Trophoblast cell (in vitro differentiated cells and primary cell): Measurements from ENCODE around the gene SELENOS.

Experiments used
- DNase-seq, 2 donors: peaks; one replicate each; pipeline ENCODE4 v3.0.0-alpha.2; 2016
- H2AFZ ChIP-seq: 2 replicates; pipeline ENCODE4 v1.6.1; 2013; ENCODE audit warnings: low read length, moderate library complexity, mild to moderate bottlenecking; ENCODE audit not compliant: insufficient read depth, poor library complexity
- H2AK5ac ChIP-seq: 2 replicates; pipeline ENCODE4 v1.6.1; 2013; ENCODE audit warnings: mild to moderate bottlenecking, low read length
- H2BK120ac ChIP-seq: 2 replicates; pipeline ENCODE4 v1.6.1; 2013; ENCODE audit warnings: low read length, mild to moderate bottlenecking, moderate library complexity; ENCODE audit not compliant: insufficient read depth, poor library complexity
- H2BK12ac ChIP-seq: 2 replicates; pipeline ENCODE4 v1.6.1; 2013; ENCODE audit warnings: mild to moderate bottlenecking, low read length, moderate library complexity
- H2BK5ac ChIP-seq: 2 replicates; pipeline ENCODE4 v1.6.1; 2013; ENCODE audit warnings: low read length, low read depth, moderate library complexity, mild to moderate bottlenecking; ENCODE audit not compliant: poor library complexity
- H3K14ac ChIP-seq: 2 replicates; pipeline ENCODE4 v1.6.1; 2013; ENCODE audit warnings: mild to moderate bottlenecking, low read length
- H3K18ac ChIP-seq: 2 replicates; pipeline ENCODE4 v1.6.1; 2013; ENCODE audit warnings: mild to moderate bottlenecking, low read length
- H3K23ac ChIP-seq: 2 replicates; pipeline ENCODE4 v1.6.1; 2013; ENCODE audit warnings: low read length
- H3K27ac ChIP-seq: 2 replicates; pipeline ENCODE4 v1.5.1; 2013; ENCODE audit warnings: low read depth, mild to moderate bottlenecking, inconsistent platforms, low read length, moderate library complexity
- H3K27me3 ChIP-seq: 2 replicates; pipeline ENCODE4 v1.6.1; 2013; ENCODE audit warnings: inconsistent platforms, mild to moderate bottlenecking, low read length, moderate library complexity; ENCODE audit not compliant: insufficient read depth
- H3K36me3 ChIP-seq, 2 experiments: 1 replicate in 1 of 2; 2 replicates in 1 of 2; pipeline ENCODE4 v1.6.1; 2013; ENCODE audit warnings: low read length in 2 of 2, mild to moderate bottlenecking in 2 of 2, moderate library complexity in 1 of 2; ENCODE audit not compliant: insufficient read depth in 2 of 2, control insufficient read depth in 1 of 2
- H3K4ac ChIP-seq: 2 replicates; pipeline ENCODE4 v1.6.1; 2013; ENCODE audit warnings: low read depth, mild to moderate bottlenecking, low read length, moderate library complexity
- H3K4me1 ChIP-seq, 2 experiments: 1 replicate in 1 of 2; 2 replicates in 1 of 2; pipeline ENCODE4 v1.6.1; 2013; ENCODE audit warnings: low read length in 2 of 2, mild to moderate bottlenecking in 2 of 2, moderate library complexity in 1 of 2; ENCODE audit not compliant: insufficient read depth in 2 of 2, control insufficient read depth in 1 of 2
- H3K4me2 ChIP-seq: 2 replicates; pipeline ENCODE4 v1.6.1; 2013; ENCODE audit warnings: inconsistent platforms, mild to moderate bottlenecking, low read length, moderate library complexity
- H3K4me3 ChIP-seq: 2 replicates; pipeline ENCODE4 v1.5.1; 2013; ENCODE audit warnings: mild to moderate bottlenecking, low read depth, low read length, inconsistent platforms
- H3K79me1 ChIP-seq: one replicate; pipeline ENCODE4 v1.6.1; 2013; ENCODE audit warnings: low read length
- H3K79me2 ChIP-seq: 2 replicates; pipeline ENCODE4 v1.6.1; 2013; ENCODE audit warnings: low read length, mild to moderate bottlenecking; ENCODE audit not compliant: control insufficient read depth, insufficient read depth, poor library complexity
- H3K9ac ChIP-seq: 2 replicates; pipeline ENCODE4 v1.6.1; 2013; ENCODE audit warnings: mild to moderate bottlenecking, low read length
- H3K9me3 ChIP-seq: 2 replicates; pipeline ENCODE4 v1.6.1; 2013; ENCODE audit warnings: low read depth, mild to moderate bottlenecking, control low read depth, inconsistent platforms, low read length; ENCODE audit not compliant: insufficient read depth
- H4K12ac ChIP-seq: 2 replicates; pipeline ENCODE4 v1.6.1; 2013; ENCODE audit warnings: low read depth, mild to moderate bottlenecking, low read length, moderate library complexity
- H4K8ac ChIP-seq: 2 replicates; pipeline ENCODE4 v1.6.1; 2013; ENCODE audit warnings: low read depth, mild to moderate bottlenecking, low read length, moderate library complexity
- H4K91ac ChIP-seq: one replicate; pipeline ENCODE4 v1.6.1; 2013; ENCODE audit warnings: low read depth, mild to moderate bottlenecking, low read length, moderate library complexity
- WGBS: extraction: QIAGEN DNeasy Blood & Tissue Kit; methylation state at CpG from one replicate; pipeline ENCODE4 v1.1.7; 2013; ENCODE audit warnings: missing lambda C conversion rate; ENCODE audit not compliant: insufficient read length, insufficient coverage; ENCODE audit errors: extremely low coverage; 5-methylcytosine and 5-hydroxymethylcytosine counted together

Gene SELENOS

DNA sequence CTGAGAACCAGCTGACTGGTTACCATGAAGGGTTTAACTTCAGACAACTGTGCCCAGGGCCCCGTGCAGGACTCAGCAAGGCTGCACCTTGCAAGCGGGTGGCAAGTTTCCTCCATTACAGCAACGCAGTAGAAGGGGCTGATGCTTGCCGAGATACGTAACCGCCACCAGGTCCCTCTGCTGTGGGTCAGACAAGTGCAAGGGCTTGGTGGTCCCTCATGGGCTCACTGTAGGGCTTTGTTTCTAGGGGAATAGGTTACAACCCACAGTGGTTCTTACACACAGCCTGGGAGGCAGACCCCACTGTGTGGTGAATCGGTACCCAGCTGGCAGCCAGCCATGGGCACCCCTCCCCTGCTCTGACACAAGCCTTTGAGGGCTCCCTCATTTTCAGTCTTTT lies 33.2 kb upstream of the SELENOS start:
- H3K4me2 ChIP-seq, result no peak overlapping the region
- no peak overlapping the region for H4K12ac ChIP-seq
- no peaks in the 10 kb centered on the region for H3K9me3 ChIP-seq
- no peaks in the 10 kb centered on the region for H3K79me2 ChIP-seq
- H3K79me1 ChIP-seq, result no peaks in the 10 kb centered on the region
- H4K91ac ChIP-seq, result no peak overlapping the region
- no peak overlapping the region for H2AFZ ChIP-seq
- H3K27me3 ChIP-seq, result no peaks in the 10 kb centered on the region
- no peak overlapping the region for H4K8ac ChIP-seq
- H2AK5ac ChIP-seq, result no peak overlapping the region
- H2BK120ac ChIP-seq, result no peak overlapping the region
- WGBS, result no CpG with 5 or more reads among the region's 7 CpGs
- H3K23ac ChIP-seq, result no peak overlapping the region
- H3K14ac ChIP-seq, result no peak overlapping the region
- no peak overlapping the region for H2BK5ac ChIP-seq
- no peak for DNase-seq
- no peak overlapping the region for H3K18ac ChIP-seq
- H3K36me3 ChIP-seq, result no peaks in the 10 kb centered on the region
- H2BK12ac ChIP-seq, result no peak overlapping the region
- H3K9ac ChIP-seq, result no peak overlapping the region
- H3K4ac ChIP-seq, result no peak overlapping the region
- H3K4me1 ChIP-seq, result peaks cover 0 to 4% of the 10 kb centered on the region in 2 experiments
- no peak overlapping the region for H3K4me3 ChIP-seq
- H3K27ac ChIP-seq, result no peak overlapping the region

DNA sequence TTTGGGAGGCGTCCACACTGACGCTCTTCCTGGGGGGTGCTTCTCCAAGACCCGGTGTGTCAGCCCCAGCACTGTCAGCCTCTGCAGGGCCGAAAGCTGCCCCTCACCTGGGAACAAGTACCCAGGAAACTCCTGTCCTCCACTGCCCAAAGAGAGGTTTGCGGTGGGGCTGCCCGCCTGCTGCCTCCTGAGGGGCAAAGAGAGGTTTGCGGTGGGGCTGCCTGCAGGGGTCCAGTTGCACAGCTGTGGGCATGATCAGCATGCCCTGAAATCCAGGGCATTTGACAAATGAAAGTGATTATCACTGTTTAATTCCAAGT lies 32.8 kb upstream of the SELENOS start:
- Histone ChIP-seq H3K4me1 (peaks cover 0 to 4% of the 10 kb centered on the region in 2 experiments), H2AFZ (no peak overlapping the region), H3K79me1 (no peaks in the 10 kb centered on the region), H2BK120ac (no peak overlapping the region), H3K18ac (no peak overlapping the region), H4K12ac (no peak overlapping the region), H3K36me3 (no peaks in the 10 kb centered on the region), H2BK12ac (no peak overlapping the region), H4K91ac (no peak overlapping the region), H3K4me2 (no peak overlapping the region), H3K4me3 (no peak overlapping the region), H3K79me2 (no peaks in the 10 kb centered on the region), H3K23ac (no peak overlapping the region), H4K8ac (no peak overlapping the region), H3K14ac (no peak overlapping the region), H2AK5ac (no peak overlapping the region), H3K4ac (no peak overlapping the region), H3K27ac (no peak overlapping the region), H3K9ac (no peak overlapping the region), H3K9me3 (no peaks in the 10 kb centered on the region), H2BK5ac (no peak overlapping the region), H3K27me3 (no peaks in the 10 kb centered on the region)
- DNase-seq, result no peak
- no CpG with 5 or more reads among the region's 7 CpGs for WGBS

DNA sequence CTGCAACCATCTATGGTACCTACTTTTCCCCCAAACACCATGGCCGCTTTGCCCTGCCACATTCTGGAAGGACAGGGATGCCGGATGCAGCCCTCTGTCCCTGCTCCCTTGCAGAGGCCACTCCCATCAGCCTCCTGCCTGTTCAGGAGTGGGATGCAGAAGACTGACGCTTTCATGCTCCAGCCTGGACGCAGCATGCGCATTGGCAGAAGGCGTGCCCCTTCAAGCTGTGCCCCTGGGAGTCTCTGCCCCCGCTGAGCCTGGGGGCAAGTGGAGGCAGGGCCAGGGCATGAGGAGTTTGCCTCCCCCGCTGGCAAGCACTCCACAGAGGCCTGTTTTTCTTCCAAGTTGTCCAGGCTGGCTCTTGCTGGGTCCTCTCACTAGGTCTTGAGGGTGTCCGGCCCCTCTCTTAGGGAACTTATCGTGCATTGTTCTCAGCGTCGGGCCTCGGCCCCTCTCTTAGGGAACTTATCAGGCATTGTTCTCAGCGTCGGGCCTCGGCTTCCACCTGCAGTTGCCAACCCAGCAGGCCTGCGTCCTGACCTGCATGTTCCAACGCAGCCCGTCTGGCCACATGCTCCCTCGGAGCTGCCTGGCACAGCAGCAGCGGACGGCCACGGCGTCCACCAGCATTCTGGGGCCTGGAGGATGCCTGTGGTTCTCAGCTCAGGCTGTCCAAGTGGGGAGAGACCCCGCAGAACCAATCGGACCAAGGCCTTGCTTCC lies 32.3 kb upstream of the SELENOS start:
- no CpG with 5 or more reads among the region's 26 CpGs for WGBS
- no peak overlapping the region for H3K27ac ChIP-seq
- H3K79me1 ChIP-seq, result no peaks in the 10 kb centered on the region
- H4K91ac ChIP-seq, result no peak overlapping the region
- no peak overlapping the region for H3K23ac ChIP-seq
- H3K9me3 ChIP-seq, result no peaks in the 10 kb centered on the region
- H2BK12ac ChIP-seq, result no peak overlapping the region
- DNase-seq, result no peak
- H3K4me3 ChIP-seq, result no peak overlapping the region
- no peak overlapping the region for H2BK120ac ChIP-seq
- H3K4me2 ChIP-seq, result no peak overlapping the region
- no peak overlapping the region for H3K18ac ChIP-seq
- no peak overlapping the region for H4K12ac ChIP-seq
- H3K36me3 ChIP-seq, result no peaks in the 10 kb centered on the region
- no peaks in the 10 kb centered on the region for H3K27me3 ChIP-seq
- no peak overlapping the region for H2BK5ac ChIP-seq
- H2AFZ ChIP-seq, result no peak overlapping the region
- H3K14ac ChIP-seq, result no peak overlapping the region
- H3K9ac ChIP-seq, result no peak overlapping the region
- H3K79me2 ChIP-seq, result no peaks in the 10 kb centered on the region
- H2AK5ac ChIP-seq, result no peak overlapping the region
- H4K8ac ChIP-seq, result no peak overlapping the region
- H3K4ac ChIP-seq, result no peak overlapping the region
- peaks cover 0 to 4% of the 10 kb centered on the region in 2 experiments for H3K4me1 ChIP-seq

DNA sequence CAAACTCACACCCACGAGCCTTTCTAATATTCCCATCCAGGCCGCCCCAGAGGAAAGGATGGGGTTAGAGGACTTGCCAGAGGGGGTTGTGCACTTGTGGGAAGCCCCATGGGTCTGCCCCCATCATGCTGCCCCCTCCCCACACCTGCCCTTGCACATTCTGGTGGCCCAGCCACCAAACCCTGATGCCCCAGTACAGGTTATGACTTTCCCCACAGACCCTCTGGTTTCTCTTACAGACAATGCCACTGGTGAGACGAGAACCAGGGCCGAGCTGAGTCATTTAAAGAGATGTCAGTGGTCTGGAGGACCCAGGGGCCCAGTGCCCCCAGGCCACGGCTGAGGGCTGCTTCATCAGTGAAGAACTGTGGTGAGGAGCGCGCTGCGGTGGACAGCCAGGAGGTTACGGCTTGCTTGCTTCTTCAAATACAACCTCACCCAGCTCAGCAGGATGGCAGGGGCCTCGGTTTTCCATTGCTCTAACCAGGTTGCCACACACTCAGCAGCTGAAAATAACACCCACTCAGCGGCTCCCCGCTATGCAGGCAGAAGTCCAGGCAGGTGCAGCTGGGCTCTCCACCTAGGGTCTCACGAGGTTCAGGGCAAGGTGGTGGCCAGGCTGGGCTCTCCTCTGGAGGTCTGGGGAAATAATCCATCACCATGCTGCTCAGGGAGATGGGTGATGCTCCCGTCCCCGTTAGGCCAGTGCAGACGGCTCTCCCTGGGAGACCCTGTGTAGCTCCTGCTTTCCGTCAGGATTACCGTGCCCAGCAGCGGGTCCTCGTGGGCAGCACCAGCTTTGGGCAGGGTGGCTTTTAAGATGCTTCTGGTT lies 31.5 kb upstream of the SELENOS start:
- peaks cover 0 to 4% of the 10 kb centered on the region in 2 experiments for H3K4me1 ChIP-seq
- DNase-seq, result no peak
- no peaks in the 10 kb centered on the region for H3K79me1 ChIP-seq
- H4K12ac ChIP-seq, result no peak overlapping the region
- H3K36me3 ChIP-seq, result no peaks in the 10 kb centered on the region
- H3K18ac ChIP-seq, result no peak overlapping the region
- H2BK5ac ChIP-seq, result no peak overlapping the region
- no peak overlapping the region for H3K14ac ChIP-seq
- no peak overlapping the region for H3K9ac ChIP-seq
- no peak overlapping the region for H2BK120ac ChIP-seq
- no peaks in the 10 kb centered on the region for H3K27me3 ChIP-seq
- no peaks in the 10 kb centered on the region for H3K79me2 ChIP-seq
- H3K4me2 ChIP-seq, result no peak overlapping the region
- no peak overlapping the region for H3K4me3 ChIP-seq
- no peak overlapping the region for H2AK5ac ChIP-seq
- no peak overlapping the region for H3K23ac ChIP-seq
- H3K9me3 ChIP-seq, result no peaks in the 10 kb centered on the region
- no peak overlapping the region for H2AFZ ChIP-seq
- no peak overlapping the region for H4K8ac ChIP-seq
- H3K4ac ChIP-seq, result no peak overlapping the region
- no peak overlapping the region for H2BK12ac ChIP-seq
- no CpG with 5 or more reads among the region's 20 CpGs for WGBS
- H3K27ac ChIP-seq, result no peak overlapping the region
- H4K91ac ChIP-seq, result no peak overlapping the region
